ENCODE measurements around the gene TTC29.
"Not testable (repeated sequence)": the region's sequence is repeated elsewhere in the genome, so short reads cannot be mapped to it uniquely, and the experiment has no call there.

TTC29 gene

GRCh38 chr4:146855761-146856160 is 89.9 kb downstream of the TTC29 start:
- DNase-seq (ENCODE audit: low read depth): no peak

- DNase-seq (ENCODE audit: low read depth): no peak
These were observed 93.3 kb downstream of the TTC29 start for GRCh38 chr4:146852360-146852759.

GRCh38 chr4:146847345-146847744 is 98.3 kb downstream of the TTC29 start:
- DNase-seq (ENCODE audit: low read depth): no peak

GRCh38 chr4:146846882-146847281 is 98.8 kb downstream of the TTC29 start:
- DNase-seq (ENCODE audit: low read depth): no peak

- DNase-seq (ENCODE audit: low read depth): no peak
These were observed 100.9 kb downstream of the TTC29 start for GRCh38 chr4:146844761-146845160.

GRCh38 chr4:146842876-146843275 is 102.8 kb downstream of the TTC29 start:
- no peak for DNase-seq (ENCODE audit: low read depth)

GRCh38 chr4:146840731-146841130 is 104.9 kb downstream of the TTC29 start:
- DNase-seq (ENCODE audit: low read depth): no peak

- no peak for DNase-seq (ENCODE audit: low read depth)
These were observed 110.6 kb downstream of the TTC29 start for GRCh38 chr4:146835096-146835495.

- DNase-seq (ENCODE audit: low read depth): no peak
These were observed 111.2 kb downstream of the TTC29 start for GRCh38 chr4:146834263-146835034.

GRCh38 chr4:146833530-146833929 is 112.1 kb downstream of the TTC29 start:
- no peak for DNase-seq (ENCODE audit: low read depth)

GRCh38 chr4:146822980-146823379 is 122.7 kb downstream of the TTC29 start:
- DNase-seq (ENCODE audit: low read depth): not testable (repeated sequence)

- DNase-seq (ENCODE audit: low read depth): no peak
These were observed 130.9 kb downstream of the TTC29 start for GRCh38 chr4:146814750-146815149.

GRCh38 chr4:146795711-146796110 is 150.0 kb downstream of the TTC29 start:
- no peak for DNase-seq (ENCODE audit: low read depth)

- DNase-seq (ENCODE audit: low read depth): no peak
These were observed 151.9 kb downstream of the TTC29 start for GRCh38 chr4:146793727-146794126.

- DNase-seq (ENCODE audit: low read depth): no peak
These were observed 154.2 kb downstream of the TTC29 start for GRCh38 chr4:146791439-146791838.

GRCh38 chr4:146790515-146790914 is 155.1 kb downstream of the TTC29 start:
- no peak for DNase-seq (ENCODE audit: low read depth)

- no peak for DNase-seq (ENCODE audit: low read depth)
These were observed 157.9 kb downstream of the TTC29 start for GRCh38 chr4:146787731-146788130.

- DNase-seq (ENCODE audit: low read depth): no peak
These were observed 169.0 kb downstream of the TTC29 start for GRCh38 chr4:146776691-146777090.

- DNase-seq (ENCODE audit: low read depth): no peak
These were observed 182.1 kb downstream of the TTC29 start for GRCh38 chr4:146763560-146763959.

GRCh38 chr4:146762016-146762415 is 183.6 kb downstream of the TTC29 start:
- no peak for DNase-seq (ENCODE audit: low read depth)

- no peak for DNase-seq (ENCODE audit: low read depth)
These were observed 203.2 kb downstream of the TTC29 start for GRCh38 chr4:146742416-146742815.

- DNase-seq (ENCODE audit: low read depth): no peak
These were observed 206.5 kb downstream of the TTC29 start for GRCh38 chr4:146739182-146739581.

- not testable (repeated sequence) for DNase-seq (ENCODE audit: low read depth)
These were observed 222.1 kb downstream of the TTC29 start for GRCh38 chr4:146723519-146723918.

GRCh38 chr4:146709956-146710355 is 235.7 kb downstream of the TTC29 start:
- DNase-seq (ENCODE audit: low read depth): no peak
